ENCODE results near the gene COL4A1. TPM values are rescaled to one million over a fixed set of nuclear protein-coding genes. Genes with fewer than 3 reads are reported as not detected.

The COL4A1 gene
- polyA plus RNA-seq, 1 donor: 146 TPM

GRCh38 chr13:110162866-110163658 is 143.9 kb downstream of the COL4A1 start:
- Histone ChIP-seq H3K9me3 (ENCODE audit: control insufficient read depth, low read depth, low read length) (no peaks in the 10 kb centered on the region), H3K36me3 (ENCODE audit: control insufficient read depth, insufficient read depth, low read length) (peaks cover 47% of the 10 kb centered on the region), H3K27ac (ENCODE audit: low read length) (no peak overlapping the region), H3K4me1 (ENCODE audit: control insufficient read depth, insufficient read depth, low read length) (no peaks in the 10 kb centered on the region), H3K27me3 (ENCODE audit: control insufficient read depth, insufficient read depth, low read length) (no peaks in the 10 kb centered on the region), H3K4me3 (ENCODE audit: low read length) (no peak overlapping the region)
- 60% methylated on average over 1 of the region's 11 CpGs for WGBS (ENCODE audit: insufficient coverage, low lambda C conversion rate)
- no peak for DNase-seq

DNA sequence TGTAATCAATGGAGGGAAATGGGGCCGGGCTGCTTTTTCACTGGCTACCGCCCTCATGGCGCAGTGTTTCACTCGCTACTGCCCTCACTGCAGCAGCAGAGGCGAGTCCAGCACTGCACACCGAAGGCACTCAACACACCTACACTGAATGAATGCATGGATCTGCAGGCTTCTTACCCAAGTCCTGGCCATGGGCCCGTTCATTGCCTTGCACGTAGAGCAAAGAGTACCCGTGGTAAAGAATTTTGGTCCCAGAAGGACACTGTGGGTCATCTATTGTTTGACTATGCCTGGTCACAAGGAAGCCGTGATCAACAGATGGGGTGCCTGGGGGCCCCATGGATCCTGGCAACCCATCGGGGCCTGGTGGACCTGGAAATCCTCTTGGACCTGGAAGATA is 144.9 kb downstream of the COL4A1 start:
- Histone ChIP-seq H3K27me3 (ENCODE audit: control insufficient read depth, insufficient read depth, low read length) (no peaks in the 10 kb centered on the region), H3K4me1 (ENCODE audit: control insufficient read depth, insufficient read depth, low read length) (no peaks in the 10 kb centered on the region), H3K9me3 (ENCODE audit: control insufficient read depth, low read depth, low read length) (no peaks in the 10 kb centered on the region), H3K27ac (ENCODE audit: low read length) (no peak overlapping the region), H3K36me3 (ENCODE audit: control insufficient read depth, insufficient read depth, low read length) (peaks cover 47% of the 10 kb centered on the region), H3K4me3 (ENCODE audit: low read length) (no peak overlapping the region)
- no CpG with 5 or more reads among the region's 11 CpGs for WGBS (ENCODE audit: insufficient coverage, low lambda C conversion rate)
- DNase-seq: no peak

DNA sequence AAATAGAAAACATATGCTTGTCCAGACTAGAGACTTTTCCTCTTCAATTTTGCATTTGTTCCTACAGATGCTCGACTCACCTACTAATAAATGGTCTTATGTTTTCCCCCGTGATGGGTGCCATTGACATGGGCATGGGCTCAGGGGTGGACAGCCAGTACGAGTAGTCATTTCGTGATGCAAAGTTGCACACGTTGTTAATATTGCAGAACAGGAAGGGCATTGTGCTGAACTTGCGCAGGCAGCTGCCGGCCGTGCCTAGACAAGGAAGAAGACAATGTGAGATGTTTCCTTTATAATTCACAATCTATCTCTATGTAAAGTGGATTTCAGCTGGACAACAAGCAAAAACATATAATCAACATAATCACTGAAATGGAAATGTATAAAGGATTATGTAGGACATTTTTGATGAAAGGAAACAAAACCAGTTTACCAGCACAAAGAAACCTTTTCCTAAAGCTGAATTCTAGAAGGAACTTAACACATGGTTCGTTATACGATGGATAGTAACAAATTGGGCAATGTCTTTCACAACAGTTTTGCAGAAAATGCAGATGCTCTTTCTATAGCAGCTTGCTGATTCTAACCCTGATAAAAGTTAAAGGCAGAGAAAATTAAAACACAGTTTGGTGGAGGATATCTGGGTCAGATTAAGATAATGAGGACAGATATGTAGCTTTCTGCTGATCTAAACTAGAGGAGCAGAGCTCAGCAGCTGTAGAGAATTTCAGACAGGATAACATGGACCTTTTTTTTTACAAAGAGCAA is 145.7 kb downstream of the COL4A1 start:
- Histone ChIP-seq H3K9me3 (ENCODE audit: control insufficient read depth, low read depth, low read length) (no peaks in the 10 kb centered on the region), H3K36me3 (ENCODE audit: control insufficient read depth, insufficient read depth, low read length) (peaks cover 42% of the 10 kb centered on the region), H3K4me3 (ENCODE audit: low read length) (no peak overlapping the region), H3K4me1 (ENCODE audit: control insufficient read depth, insufficient read depth, low read length) (no peaks in the 10 kb centered on the region), H3K27me3 (ENCODE audit: control insufficient read depth, insufficient read depth, low read length) (no peaks in the 10 kb centered on the region), H3K27ac (ENCODE audit: low read length) (no peak overlapping the region)
- DNase-seq: no peak
- WGBS (ENCODE audit: insufficient coverage, low lambda C conversion rate): 100% methylated on average over 2 of the region's 10 CpGs

- DNase-seq: no peak
- H3K4me3 ChIP-seq (ENCODE audit: low read length): no peak overlapping the region
- H3K36me3 ChIP-seq (ENCODE audit: control insufficient read depth, insufficient read depth, low read length): peaks cover 46% of the 10 kb centered on the region
- no peaks in the 10 kb centered on the region for H3K4me1 ChIP-seq (ENCODE audit: control insufficient read depth, insufficient read depth, low read length)
- H3K27me3 ChIP-seq (ENCODE audit: control insufficient read depth, insufficient read depth, low read length): no peaks in the 10 kb centered on the region
- no peaks in the 10 kb centered on the region for H3K9me3 ChIP-seq (ENCODE audit: control insufficient read depth, low read depth, low read length)
- WGBS (ENCODE audit: insufficient coverage, low lambda C conversion rate): no CpG with 5 or more reads among the region's 2 CpGs
- H3K27ac ChIP-seq (ENCODE audit: low read length): no peak overlapping the region
Measured at GRCh38 chr13:110158226-110158625, 148.7 kb downstream of the COL4A1 start.

GRCh38 chr13:110157718-110158117 is 149.2 kb downstream of the COL4A1 start:
- Histone ChIP-seq H3K4me1 (ENCODE audit: control insufficient read depth, insufficient read depth, low read length) (no peaks in the 10 kb centered on the region), H3K27me3 (ENCODE audit: control insufficient read depth, insufficient read depth, low read length) (no peaks in the 10 kb centered on the region), H3K4me3 (ENCODE audit: low read length) (no peak overlapping the region), H3K27ac (ENCODE audit: low read length) (no peak overlapping the region), H3K9me3 (ENCODE audit: control insufficient read depth, low read depth, low read length) (no peaks in the 10 kb centered on the region), H3K36me3 (ENCODE audit: control insufficient read depth, insufficient read depth, low read length) (peaks cover 44% of the 10 kb centered on the region)
- DNase-seq: no peak
- WGBS (ENCODE audit: insufficient coverage, low lambda C conversion rate): no CpG with 5 or more reads among the region's 1 CpG

DNA sequence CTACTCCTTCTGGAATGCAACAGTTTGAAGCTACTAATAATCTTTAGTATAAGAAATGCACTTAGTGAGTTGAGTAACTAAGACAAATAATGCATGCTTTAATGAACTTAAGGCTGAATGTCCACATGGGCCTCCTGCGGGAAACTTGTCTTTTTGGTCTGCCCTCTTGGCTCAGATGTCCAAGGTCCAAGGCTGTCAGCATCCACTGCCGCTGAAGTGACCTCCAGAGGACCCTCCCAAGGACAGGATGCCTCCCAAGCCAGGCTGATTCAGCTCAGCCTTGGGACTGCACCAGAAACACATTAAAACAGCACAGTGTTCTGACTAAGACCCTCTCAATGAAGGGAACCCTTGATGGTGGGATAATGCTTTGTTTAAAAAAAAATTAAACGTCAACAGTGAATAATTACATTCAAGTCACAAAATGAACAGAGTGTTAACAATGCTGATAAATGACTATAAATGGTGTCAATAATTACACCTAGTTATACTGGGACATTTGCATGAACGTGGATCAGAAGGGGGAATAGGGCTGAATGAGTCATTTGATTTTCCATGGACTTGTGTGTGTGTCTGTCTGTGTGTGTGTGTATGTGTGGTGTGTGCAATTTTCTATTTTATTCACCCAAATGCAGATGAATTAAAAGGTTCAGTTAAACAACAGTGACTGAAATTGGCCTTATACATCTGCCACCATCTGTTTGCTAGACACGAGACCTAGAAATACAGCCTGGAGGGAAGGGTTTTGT is 150.5 kb downstream of the COL4A1 start:
- no peak overlapping the region for H3K4me3 ChIP-seq (ENCODE audit: low read length)
- H3K27ac ChIP-seq (ENCODE audit: low read length): no peak overlapping the region
- WGBS (ENCODE audit: insufficient coverage, low lambda C conversion rate): no CpG with 5 or more reads among the region's 5 CpGs
- no peaks in the 10 kb centered on the region for H3K9me3 ChIP-seq (ENCODE audit: control insufficient read depth, low read depth, low read length)
- H3K36me3 ChIP-seq (ENCODE audit: control insufficient read depth, insufficient read depth, low read length): peaks cover 42% of the 10 kb centered on the region
- H3K27me3 ChIP-seq (ENCODE audit: control insufficient read depth, insufficient read depth, low read length): no peaks in the 10 kb centered on the region
- H3K4me1 ChIP-seq (ENCODE audit: control insufficient read depth, insufficient read depth, low read length): no peaks in the 10 kb centered on the region
- no peak for DNase-seq

DNA sequence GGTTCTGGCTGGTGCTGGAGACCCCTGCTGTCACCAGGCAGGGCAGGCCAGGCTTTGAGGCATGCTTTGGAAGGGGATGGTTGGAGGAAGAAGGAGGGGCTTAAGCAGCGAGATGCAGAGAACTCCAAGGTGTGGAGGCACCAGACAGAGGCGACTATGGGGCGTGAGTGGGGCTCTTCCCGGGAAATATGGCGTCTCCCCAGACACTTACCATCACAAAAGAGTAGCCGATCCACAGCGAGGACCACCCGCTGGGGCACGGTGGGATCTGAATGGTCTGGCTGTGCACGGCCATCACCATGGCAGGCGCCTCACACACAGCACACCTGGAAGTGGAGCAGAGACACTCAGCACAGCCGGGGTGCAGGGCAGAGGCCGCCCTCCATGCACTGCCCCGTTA is 151.9 kb downstream of the COL4A1 start:
- Histone ChIP-seq H3K9me3 (ENCODE audit: control insufficient read depth, low read depth, low read length) (peaks cover 2% of the 10 kb centered on the region), H3K4me1 (ENCODE audit: control insufficient read depth, insufficient read depth, low read length) (no peaks in the 10 kb centered on the region), H3K36me3 (ENCODE audit: control insufficient read depth, insufficient read depth, low read length) (peaks cover 39% of the 10 kb centered on the region), H3K27me3 (ENCODE audit: control insufficient read depth, insufficient read depth, low read length) (no peaks in the 10 kb centered on the region), H3K27ac (ENCODE audit: low read length) (no peak overlapping the region), H3K4me3 (ENCODE audit: low read length) (no peak overlapping the region)
- no CpG with 5 or more reads among the region's 14 CpGs for WGBS (ENCODE audit: insufficient coverage, low lambda C conversion rate)
- DNase-seq: no peak

DNA sequence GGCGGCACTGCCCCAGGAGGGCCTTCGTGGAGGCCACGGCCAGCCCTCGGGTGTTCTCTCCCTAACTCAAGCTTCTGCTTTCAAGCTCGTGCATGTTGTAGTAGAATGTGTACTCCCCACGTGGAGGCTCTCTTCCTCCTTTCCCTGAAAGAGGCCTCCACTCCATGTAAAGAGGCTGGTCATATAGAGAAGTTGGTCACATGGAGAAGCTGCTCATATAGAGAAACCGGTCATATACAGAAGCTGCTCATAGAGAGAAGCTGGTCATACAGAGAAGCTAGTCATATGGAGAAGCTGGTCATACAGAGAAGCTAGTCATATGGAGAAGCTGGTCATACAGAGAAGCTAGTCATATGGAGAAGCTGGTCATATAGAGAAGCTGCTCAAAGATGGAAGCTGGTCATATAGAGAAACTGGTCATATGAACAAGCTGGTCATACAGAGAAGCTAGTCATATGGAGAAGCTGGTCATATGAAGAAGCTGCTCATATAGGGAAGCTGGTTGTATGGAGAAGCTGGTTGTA is 152.5 kb downstream of the COL4A1 start:
- Histone ChIP-seq H3K9me3 (ENCODE audit: control insufficient read depth, low read depth, low read length) (peaks cover 6% of the 10 kb centered on the region), H3K36me3 (ENCODE audit: control insufficient read depth, insufficient read depth, low read length) (peaks cover 39% of the 10 kb centered on the region), H3K27me3 (ENCODE audit: control insufficient read depth, insufficient read depth, low read length) (no peaks in the 10 kb centered on the region), H3K4me3 (ENCODE audit: low read length) (no peak overlapping the region), H3K27ac (ENCODE audit: low read length) (no peak overlapping the region), H3K4me1 (ENCODE audit: control insufficient read depth, insufficient read depth, low read length) (no peaks in the 10 kb centered on the region)
- 100% methylated on average over 1 of the region's 7 CpGs for WGBS (ENCODE audit: insufficient coverage, low lambda C conversion rate)
- no peak for DNase-seq

DNA sequence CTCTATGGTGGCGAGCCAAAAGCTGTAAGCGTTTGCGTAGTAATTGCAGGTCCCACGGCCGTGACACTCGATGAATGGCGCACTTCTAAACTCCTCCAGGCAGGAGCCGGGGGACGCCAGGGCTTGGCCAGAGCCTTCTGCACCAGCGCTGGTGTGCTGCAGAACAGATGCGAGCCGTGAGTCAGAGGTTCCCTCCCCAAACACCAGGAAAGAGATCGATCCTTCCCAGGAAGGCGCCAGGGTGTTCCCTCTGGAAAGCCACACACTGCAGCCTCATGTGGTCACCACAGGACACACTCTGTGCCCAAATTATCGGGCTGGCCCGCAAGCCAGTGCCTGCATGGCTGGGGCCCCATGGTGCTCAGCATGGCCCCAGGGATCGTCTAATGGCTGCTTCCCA is 154.6 kb downstream of the COL4A1 start:
- H3K4me3 ChIP-seq (ENCODE audit: low read length): no peak overlapping the region

GRCh38 chr13:110151462-110151861 is 155.5 kb downstream of the COL4A1 start:
- Histone ChIP-seq H3K27me3 (ENCODE audit: control insufficient read depth, insufficient read depth, low read length) (no peaks in the 10 kb centered on the region), H3K36me3 (ENCODE audit: control insufficient read depth, insufficient read depth, low read length) (peaks cover 31% of the 10 kb centered on the region), H3K27ac (ENCODE audit: low read length) (no peak overlapping the region), H3K4me1 (ENCODE audit: control insufficient read depth, insufficient read depth, low read length) (no peaks in the 10 kb centered on the region), H3K9me3 (ENCODE audit: control insufficient read depth, low read depth, low read length) (peaks cover 10% of the 10 kb centered on the region), H3K4me3 (ENCODE audit: low read length) (no peak overlapping the region)
- DNase-seq: no peak
- no CpG with 5 or more reads among the region's 12 CpGs for WGBS (ENCODE audit: insufficient coverage, low lambda C conversion rate)

More for the DNA sequence above, 154.6 kb downstream of the COL4A1 start:
- Histone ChIP-seq H3K27ac (ENCODE audit: low read length) (no peak overlapping the region), H3K36me3 (ENCODE audit: control insufficient read depth, insufficient read depth, low read length) (peaks cover 33% of the 10 kb centered on the region), H3K4me1 (ENCODE audit: control insufficient read depth, insufficient read depth, low read length) (no peaks in the 10 kb centered on the region), H3K9me3 (ENCODE audit: control insufficient read depth, low read depth, low read length) (peaks cover 10% of the 10 kb centered on the region), H3K27me3 (ENCODE audit: control insufficient read depth, insufficient read depth, low read length) (no peaks in the 10 kb centered on the region)
- DNase-seq: no peak
- no CpG with 5 or more reads among the region's 17 CpGs for WGBS (ENCODE audit: insufficient coverage, low lambda C conversion rate)

Data from large intestine (tissue), 3 donors.